Measurements from ENCODE around the gene APOL2. TPM values are rescaled to one million over a fixed set of nuclear protein-coding genes. Genes with fewer than 3 reads are reported as not detected.
A peak's percentile ranks its signal among the peaks of the same experiment; 100 is the strongest.
"Not testable (repeated sequence)": the region's sequence is repeated elsewhere in the genome, so short reads cannot be mapped to it uniquely, and the experiment has no call there.

Gene APOL2
- total and polyA plus RNA-seq, 12 donors = 28.6 to 215 (median 53.3) TPM

DNA sequence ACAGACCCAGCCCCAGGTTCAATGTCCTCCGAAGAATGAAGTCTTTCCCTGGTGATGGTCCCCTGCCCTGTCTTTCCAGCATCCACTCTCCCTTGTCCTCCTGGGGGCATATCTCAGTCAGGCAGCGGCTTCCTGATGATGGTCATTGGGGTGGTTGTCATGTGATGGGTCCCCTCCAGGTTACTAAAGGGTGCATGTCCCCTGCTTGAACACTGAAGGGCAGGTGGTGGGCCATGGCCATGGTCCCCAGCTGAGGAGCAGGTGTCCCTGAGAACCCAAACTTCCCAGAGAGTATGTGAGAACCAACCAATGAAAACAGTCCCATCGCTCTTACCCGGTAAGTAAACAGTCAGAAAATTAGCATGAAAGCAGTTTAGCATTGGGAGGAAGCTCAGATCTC lies 27.7 kb upstream of the APOL2 start:
- Histone ChIP-seq H3K36me3 (peaks cover 0 to 54% (median 3%) of the 10 kb centered on the region in 9 donors), H3K4me3 (no peak overlapping the region), H3K27ac (no peak overlapping the region), H3K9me3 (no peaks in the 10 kb centered on the region), H3K27me3 (no peaks in the 10 kb centered on the region), H3K4me1 (peaks cover 0 to 2% (median 0%) of the 10 kb centered on the region in 9 donors)
- intact Hi-C loops (cut with DNase I) = no loop called here
- DNase-seq = no peak
- ATAC-seq = no peak
- TF ChIP-seq, protein P1, sequence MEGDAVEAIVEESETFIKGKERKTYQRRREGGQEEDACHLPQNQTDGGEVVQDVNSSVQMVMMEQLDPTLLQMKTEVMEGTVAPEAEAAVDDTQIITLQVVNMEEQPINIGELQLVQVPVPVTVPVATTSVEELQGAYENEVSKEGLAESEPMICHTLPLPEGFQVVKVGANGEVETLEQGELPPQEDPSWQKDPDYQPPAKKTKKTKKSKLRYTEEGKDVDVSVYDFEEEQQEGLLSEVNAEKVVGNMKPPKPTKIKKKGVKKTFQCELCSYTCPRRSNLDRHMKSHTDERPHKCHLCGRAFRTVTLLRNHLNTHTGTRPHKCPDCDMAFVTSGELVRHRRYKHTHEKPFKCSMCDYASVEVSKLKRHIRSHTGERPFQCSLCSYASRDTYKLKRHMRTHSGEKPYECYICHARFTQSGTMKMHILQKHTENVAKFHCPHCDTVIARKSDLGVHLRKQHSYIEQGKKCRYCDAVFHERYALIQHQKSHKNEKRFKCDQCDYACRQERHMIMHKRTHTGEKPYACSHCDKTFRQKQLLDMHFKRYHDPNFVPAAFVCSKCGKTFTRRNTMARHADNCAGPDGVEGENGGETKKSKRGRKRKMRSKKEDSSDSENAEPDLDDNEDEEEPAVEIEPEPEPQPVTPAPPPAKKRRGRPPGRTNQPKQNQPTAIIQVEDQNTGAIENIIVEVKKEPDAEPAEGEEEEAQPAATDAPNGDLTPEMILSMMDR (IDR thresholded peaks at IDR 0.05) = no peak
- 93 to 94% methylated on average over 4 of the region's 4 CpGs for WGBS, 2 donors

DNA sequence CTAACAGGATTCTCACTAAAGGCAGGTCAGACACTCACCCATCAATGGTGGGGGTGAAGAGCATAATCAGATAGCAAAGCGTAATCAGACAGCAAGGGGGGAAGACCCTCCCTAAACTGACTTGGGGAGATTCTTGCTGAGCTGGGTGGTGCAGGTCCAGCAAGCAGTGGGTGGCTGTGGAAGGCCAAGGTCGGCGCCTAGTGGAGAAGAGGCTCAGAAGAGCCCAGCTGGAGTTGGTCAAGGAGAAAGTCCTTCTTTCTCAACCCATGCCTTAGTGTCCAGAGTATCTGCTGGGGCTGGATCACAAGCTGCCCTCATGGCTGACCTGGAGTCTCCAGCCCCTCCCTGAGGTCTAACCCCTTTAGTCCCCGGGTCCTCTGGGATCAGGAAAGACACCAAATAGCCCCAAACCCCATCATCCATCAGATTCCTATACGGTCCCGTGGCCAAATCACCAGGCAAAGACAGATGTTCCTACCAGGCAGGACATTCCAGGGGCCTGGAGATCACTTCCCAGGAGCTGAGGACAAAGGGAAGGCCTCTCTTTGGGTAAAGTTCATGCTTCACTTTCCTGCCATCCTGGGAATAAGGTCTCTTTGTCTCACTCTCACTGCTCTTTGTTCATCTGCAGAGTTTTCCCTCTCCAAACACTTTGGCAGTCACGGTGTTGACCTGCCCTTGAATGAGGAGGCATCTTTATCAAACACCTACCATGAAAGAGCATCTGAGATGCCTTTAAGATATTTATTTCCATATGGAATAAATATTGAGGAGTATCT lies 24.7 kb upstream of the APOL2 start:
- intact Hi-C loops (cut with DNase I); H3K9me3 ChIP-seq; H3K27me3 ChIP-seq; DNase-seq; H3K4me3 ChIP-seq: not testable (repeated sequence)
- Histone ChIP-seq H3K36me3 (peaks cover 0 to 77% (median 3%) of the 10 kb centered on the region in 9 donors), H3K27ac (peak overlapping the region in 1 of 10 donors; percentile 27), H3K4me1 (peaks cover 0 to 22% (median 10%) of the 10 kb centered on the region in 9 donors)
- 79 to 86% methylated on average over 7 of the region's 7 CpGs for WGBS, 2 donors
- peak in 2 of 8 donors; percentile 13 to 25 for ATAC-seq

DNA sequence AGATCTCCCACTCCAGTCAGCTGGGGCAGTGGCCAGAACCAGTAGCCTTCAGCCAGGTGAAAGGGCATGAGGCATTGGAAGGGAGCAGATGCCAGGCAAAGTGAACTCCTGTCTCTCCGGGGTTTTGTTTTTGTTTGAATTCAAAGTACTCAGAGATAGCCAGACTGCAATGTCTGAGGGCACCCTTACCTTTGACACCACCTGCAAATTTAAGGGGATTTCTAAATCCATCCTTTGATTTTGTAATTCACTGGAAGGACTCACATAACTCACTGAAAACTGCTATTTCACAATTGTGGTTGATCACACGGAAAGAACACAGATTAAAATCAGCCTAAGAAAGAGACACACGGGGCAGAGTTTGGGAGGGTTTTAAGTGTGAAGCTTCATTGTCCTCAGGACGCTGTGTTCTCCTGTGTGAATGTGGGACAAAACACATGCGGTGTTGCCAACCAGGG lies 23.9 kb upstream of the APOL2 start:
- DNase-seq; ATAC-seq; H3K9me3 ChIP-seq; intact Hi-C loops (cut with DNase I); H3K27me3 ChIP-seq; H3K4me3 ChIP-seq; H3K27ac ChIP-seq: not testable (repeated sequence)
- Histone ChIP-seq H3K36me3 (peaks cover 0 to 85% (median 3%) of the 10 kb centered on the region in 9 donors), H3K4me1 (peaks cover 8 to 31% (median 19%) of the 10 kb centered on the region in 9 donors)
- WGBS, 2 donors = 62 to 77% methylated on average over 5 of the region's 5 CpGs

DNA sequence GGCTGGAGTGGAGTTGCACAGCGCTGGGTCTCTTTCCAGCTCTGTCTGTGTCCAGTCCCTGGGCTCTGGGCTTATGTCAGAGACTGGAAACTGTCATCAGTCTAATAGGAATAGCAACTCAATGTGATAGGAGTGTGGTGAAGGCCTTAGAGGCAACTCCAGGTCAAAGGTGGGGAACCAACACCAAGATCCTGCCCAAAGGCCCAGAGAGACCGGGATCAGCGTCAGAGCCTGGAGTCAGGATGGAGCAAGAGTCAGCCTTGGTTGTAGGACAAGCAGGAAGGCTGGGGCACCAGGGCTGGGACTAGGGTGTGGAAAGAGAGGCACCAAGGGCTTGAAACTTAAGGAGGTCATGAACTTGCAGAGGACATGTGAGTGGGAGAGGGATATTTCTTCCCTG lies 23.0 kb upstream of the APOL2 start:
- DNase-seq; H3K4me3 ChIP-seq; H3K27me3 ChIP-seq; H3K27ac ChIP-seq; H3K9me3 ChIP-seq; intact Hi-C loops (cut with DNase I): not testable (repeated sequence)
- Histone ChIP-seq H3K4me1 (peaks cover 10 to 38% (median 26%) of the 10 kb centered on the region in 9 donors), H3K36me3 (peaks cover 0 to 95% (median 3%) of the 10 kb centered on the region in 9 donors)
- peak in 1 of 8 donors; percentile 21 for ATAC-seq
- 95 to 96% methylated on average over 3 of the region's 3 CpGs for WGBS, 2 donors

DNA sequence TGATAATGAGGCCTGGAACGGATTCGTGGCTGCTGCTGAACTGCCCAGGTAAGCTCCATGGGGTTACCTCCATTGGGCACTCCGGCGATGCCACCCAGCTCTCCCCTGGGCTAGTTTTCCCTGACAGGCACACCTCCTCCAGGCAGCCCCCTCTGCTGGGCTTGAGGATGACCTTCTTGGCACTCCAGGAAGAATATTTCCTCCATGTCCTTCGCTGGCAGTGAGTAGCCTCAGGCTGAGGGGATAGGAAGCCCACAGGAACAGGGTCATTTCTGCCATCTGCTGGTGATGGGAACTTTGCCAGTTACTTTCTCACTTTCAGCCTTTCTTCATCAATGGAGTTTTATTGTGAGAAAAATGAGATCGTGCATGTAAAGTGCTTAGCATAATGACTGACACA lies 22.3 kb upstream of the APOL2 start:
- intact Hi-C loops (cut with DNase I); H3K27me3 ChIP-seq; DNase-seq; ATAC-seq; H3K4me3 ChIP-seq; H3K27ac ChIP-seq; H3K9me3 ChIP-seq: not testable (repeated sequence)
- Histone ChIP-seq H3K4me1 (peaks cover 10 to 43% (median 28%) of the 10 kb centered on the region in 9 donors), H3K36me3 (peaks cover 0 to 95% (median 5%) of the 10 kb centered on the region in 9 donors)
- WGBS, 2 donors = 75 to 80% methylated on average over 6 of the region's 6 CpGs

DNA sequence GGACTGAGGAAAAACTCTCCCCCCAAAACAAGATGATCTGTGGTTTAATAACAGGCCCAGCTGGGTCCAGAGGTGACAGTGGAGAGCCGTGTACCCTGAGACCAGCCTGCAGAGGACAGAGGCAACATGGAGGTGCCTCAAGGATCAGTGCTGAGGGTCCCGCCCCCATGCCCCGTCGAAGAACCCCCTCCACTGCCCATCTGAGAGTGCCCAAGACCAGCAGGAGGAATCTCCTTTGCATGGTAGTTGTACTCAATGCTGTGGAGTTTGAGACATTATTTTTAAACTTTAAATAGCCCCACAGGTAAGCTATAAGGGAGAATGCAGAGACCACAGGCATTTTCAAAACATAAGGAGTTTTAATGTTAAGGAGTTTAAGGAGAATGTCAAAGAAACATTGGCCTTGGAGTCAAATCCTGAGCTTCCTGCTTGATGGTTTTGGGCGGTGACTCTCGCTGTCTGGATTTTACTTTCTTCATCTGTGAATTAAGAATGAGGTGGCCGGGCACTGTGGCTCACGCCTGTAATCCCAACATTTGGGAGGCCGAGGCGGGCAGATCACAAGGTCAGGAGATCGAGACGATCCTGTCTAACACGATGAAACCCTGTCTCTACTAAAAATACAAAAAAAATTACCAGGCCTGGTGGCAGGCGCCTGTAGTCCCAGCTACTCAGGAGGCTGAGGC lies 20.4 kb upstream of the APOL2 start:
- TF ChIP-seq, protein P1 (IDR thresholded peaks at IDR 0.05) = no peak
- WGBS, 2 donors = 58 to 68% methylated on average over 14 of the region's 14 CpGs
- Histone ChIP-seq H3K27ac (peak overlapping the region in 9 of 10 donors; percentile 64 to 86 (median 69)), H3K4me3 (no peak overlapping the region), H3K27me3 (no peaks in the 10 kb centered on the region), H3K36me3 (peaks cover 0 to 81% (median 5%) of the 10 kb centered on the region in 9 donors), H3K4me1 (peaks cover 10 to 58% (median 41%) of the 10 kb centered on the region in 9 donors), H3K9me3 (no peaks in the 10 kb centered on the region)
- ATAC-seq (no peak), DNase-seq (no peak)
- intact Hi-C loops (cut with DNase I) = loop anchor here in 2 of 10 donors (5.0 to 10.0 kb wide), 2 partner anchors 55 to 62 kb away; partner anchors contain the start of gene APOL4 (in 1 of the 2)
